Esophagus squamous epithelium (tissue), 5 donors: ENCODE results near the gene SYNRG. TPM values are rescaled to one million over a fixed set of nuclear protein-coding genes. Genes with fewer than 3 reads are reported as not detected.

ENCODE experiments used
- DNase-seq: peaks from one replicate; lab custom pipeline; 2025; lab: John Stamatoyannopoulos, UW
- H3K27ac ChIP-seq, 4 donors: fragments of 200-600 bp; sonication (generic); one replicate each; pipeline ENCODE4 v1.5.1; 2016 to 2019; ENCODE audit warnings: mild to moderate bottlenecking in 1 of 4
- H3K27me3 ChIP-seq, 4 donors: fragments of 200-600 bp; sonication (generic); 1 replicate in 3 of 4; 2 replicates in 1 of 4; pipeline versions ENCODE4 v1.5.1 to v1.6.0; 2017 to 2021; ENCODE audit warnings: antibody characterized with exemption in 1 of 4
- H3K36me3 ChIP-seq, 3 donors: fragments of 200-600 bp; sonication (generic); one replicate each; pipeline ENCODE4 v1.5.1; 2016 to 2019
- H3K4me1 ChIP-seq, 3 donors: fragments of 200-600 bp; sonication (generic); one replicate each; pipeline ENCODE4 v1.5.1; 2017 to 2019
- H3K4me3 ChIP-seq, 4 donors: fragments of 200-600 bp; sonication (generic); 1 replicate in 3 of 4; 2 replicates in 1 of 4; pipeline ENCODE4 v1.5.1; 2016 to 2019; ENCODE audit warnings: mild to moderate bottlenecking in 2 of 4, moderate library complexity in 1 of 4
- H3K9me3 ChIP-seq, 3 donors: fragments of 200-600 bp; sonication (generic); one replicate each; pipeline ENCODE4 v1.5.1; 2016 to 2019
- POLR2A ChIP-seq, 4 donors: fragments of 450-650 bp; IDR thresholded peaks; one replicate each; pipeline ENCODE4 v1.6.1; 2017; ENCODE audit warnings: antibody characterized with exemption in 4 of 4, mild to moderate bottlenecking in 4 of 4, moderate library complexity in 3 of 4
- WGBS, 2 donors: methylation state at CpG; one replicate each; pipeline ENCODE4 v1.1.5; 2018; 5-methylcytosine and 5-hydroxymethylcytosine counted together
- intact Hi-C: fragments of 100-400 bp; cut with DNase I; formaldehyde crosslinking; loops from one replicate; pipeline ENCODE4 v1.15.0; 2022
- total RNA-seq, 4 donors: library from RNA; depleted of rRNA; stranded (reverse); fragments of >200 nt; gene quantifications; one replicate each; pipeline ENCODE4 v1.1.0, GENCODE V29; 2016
- TF ChIP-seq, protein P1 (sequence below), 6 experiments: fragments of 450-650 bp in 4 of 6; fragments of 200-600 bp in 2 of 6; sonication (generic) in 2 of 6; IDR thresholded peaks; one replicate each; pipeline ENCODE4 v1.5.1; 2016 to 2019; ENCODE audit warnings: antibody characterized with exemption in 6 of 6, mild to moderate bottlenecking in 4 of 6, moderate library complexity in 4 of 6
- donor health status: DM: yes; HTN: yes; CAD: no.

The SYNRG gene
- total RNA-seq, 4 donors from 2014 or later, result 16.5 to 24.2 (median 21.3) TPM

DNA sequence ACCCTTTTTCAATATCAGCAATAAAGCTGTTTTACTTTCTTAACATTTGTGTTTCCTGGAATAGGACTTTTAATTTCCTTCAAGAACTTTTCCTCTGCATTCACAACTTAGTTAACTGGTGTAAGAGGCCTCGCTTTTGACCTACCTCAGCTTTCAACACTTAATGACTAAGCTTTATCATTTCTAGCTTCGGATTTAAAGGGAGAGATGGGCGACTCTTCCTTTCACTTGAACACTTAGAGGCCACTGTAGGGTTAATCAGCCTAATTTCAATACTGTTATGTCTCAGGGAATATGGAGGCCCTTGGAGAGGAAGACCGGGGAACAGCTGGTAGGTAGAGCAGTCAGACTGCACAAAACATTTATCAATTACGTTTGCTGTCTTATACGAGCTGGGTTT lies 4.7 kb downstream of the SYNRG start:
- Histone ChIP-seq H3K4me3 (no peak overlapping the region), H3K36me3 (peaks cover 0 to 22% (median under 1%) of the 10 kb centered on the region in 3 donors), H3K9me3 (no peaks in the 10 kb centered on the region), H3K27me3 (no peaks in the 10 kb centered on the region), H3K27ac (no peak overlapping the region), H3K4me1 (peaks cover 8 to 51% (median 10%) of the 10 kb centered on the region in 3 donors)
- no peak for DNase-seq
- WGBS, 2 donors, result 53 to 59% methylated on average over 6 of the region's 6 CpGs
- intact Hi-C loops, result no loop called here
- no peak for TF ChIP-seq POLR2A (IDR thresholded peaks at IDR 0.05)
- TF ChIP-seq, protein P1, sequence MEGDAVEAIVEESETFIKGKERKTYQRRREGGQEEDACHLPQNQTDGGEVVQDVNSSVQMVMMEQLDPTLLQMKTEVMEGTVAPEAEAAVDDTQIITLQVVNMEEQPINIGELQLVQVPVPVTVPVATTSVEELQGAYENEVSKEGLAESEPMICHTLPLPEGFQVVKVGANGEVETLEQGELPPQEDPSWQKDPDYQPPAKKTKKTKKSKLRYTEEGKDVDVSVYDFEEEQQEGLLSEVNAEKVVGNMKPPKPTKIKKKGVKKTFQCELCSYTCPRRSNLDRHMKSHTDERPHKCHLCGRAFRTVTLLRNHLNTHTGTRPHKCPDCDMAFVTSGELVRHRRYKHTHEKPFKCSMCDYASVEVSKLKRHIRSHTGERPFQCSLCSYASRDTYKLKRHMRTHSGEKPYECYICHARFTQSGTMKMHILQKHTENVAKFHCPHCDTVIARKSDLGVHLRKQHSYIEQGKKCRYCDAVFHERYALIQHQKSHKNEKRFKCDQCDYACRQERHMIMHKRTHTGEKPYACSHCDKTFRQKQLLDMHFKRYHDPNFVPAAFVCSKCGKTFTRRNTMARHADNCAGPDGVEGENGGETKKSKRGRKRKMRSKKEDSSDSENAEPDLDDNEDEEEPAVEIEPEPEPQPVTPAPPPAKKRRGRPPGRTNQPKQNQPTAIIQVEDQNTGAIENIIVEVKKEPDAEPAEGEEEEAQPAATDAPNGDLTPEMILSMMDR (IDR thresholded peaks at IDR 0.05), result no peak

DNA sequence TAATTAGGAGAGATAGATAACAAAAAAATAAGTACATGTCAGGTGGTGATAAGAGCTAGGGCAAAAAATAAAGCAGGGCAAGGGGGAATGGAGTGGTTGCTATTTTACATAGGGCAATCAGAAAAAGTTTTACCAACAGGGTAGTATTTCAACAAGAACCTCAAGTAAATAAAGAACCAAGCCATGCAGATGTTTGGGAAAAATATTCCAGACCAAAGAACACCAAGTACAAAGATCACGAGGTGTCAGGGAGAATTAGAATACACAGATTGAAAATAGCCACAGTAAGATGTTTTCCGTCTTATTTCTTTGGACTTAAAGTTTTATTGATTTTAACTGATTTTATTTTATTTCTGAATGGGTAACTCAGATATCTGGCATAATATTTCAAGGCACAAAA lies 11.1 kb downstream of the SYNRG start:
- 91 to 92% methylated on average over 2 of the region's 2 CpGs for WGBS, 2 donors
- no peak overlapping the region for H3K27ac ChIP-seq
- H3K4me1 ChIP-seq, result peaks cover 0 to 1% (median 0%) of the 10 kb centered on the region in 3 donors
- H3K4me3 ChIP-seq, result no peak overlapping the region
- H3K9me3 ChIP-seq, result no peaks in the 10 kb centered on the region
- no peaks in the 10 kb centered on the region for H3K27me3 ChIP-seq
- intact Hi-C loops, result no loop called here
- peaks cover 0 to 70% (median 10%) of the 10 kb centered on the region in 3 donors for H3K36me3 ChIP-seq
- TF ChIP-seq POLR2A (IDR thresholded peaks at IDR 0.05), result no peak
- no peak for DNase-seq

DNA sequence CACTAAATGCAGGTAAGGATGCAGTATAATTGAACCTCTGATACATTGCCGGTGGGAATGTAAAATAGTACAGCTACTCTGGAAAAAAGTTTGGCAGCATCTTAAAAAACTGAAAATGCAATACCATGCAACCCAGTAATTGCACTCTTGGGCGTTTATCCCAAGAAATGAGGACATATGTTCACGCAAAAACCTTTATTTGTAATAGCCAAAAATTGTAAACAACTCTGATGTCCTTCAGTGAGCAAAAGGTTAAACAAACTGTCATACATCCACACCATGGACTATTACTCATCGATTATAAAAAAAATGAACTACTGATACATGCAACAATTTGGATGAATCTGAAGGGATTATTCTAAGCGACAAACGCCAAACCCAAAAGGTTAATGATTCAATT lies 16.9 kb downstream of the SYNRG start:
- Histone ChIP-seq H3K9me3 (no peaks in the 10 kb centered on the region), H3K4me1 (peaks cover 0 to 26% (median 0%) of the 10 kb centered on the region in 3 donors), H3K27me3 (no peaks in the 10 kb centered on the region), H3K36me3 (peaks cover 0 to 78% (median 6%) of the 10 kb centered on the region in 3 donors), H3K4me3 (no peak overlapping the region), H3K27ac (no peak overlapping the region)
- DNase-seq, result no peak
- no peak for TF ChIP-seq POLR2A (IDR thresholded peaks at IDR 0.05)
- TF ChIP-seq, protein P1 (IDR thresholded peaks at IDR 0.05), result no peak
- WGBS, 2 donors, result 68 to 75% methylated on average over 6 of the region's 6 CpGs
- intact Hi-C loops, result no loop called here

DNA sequence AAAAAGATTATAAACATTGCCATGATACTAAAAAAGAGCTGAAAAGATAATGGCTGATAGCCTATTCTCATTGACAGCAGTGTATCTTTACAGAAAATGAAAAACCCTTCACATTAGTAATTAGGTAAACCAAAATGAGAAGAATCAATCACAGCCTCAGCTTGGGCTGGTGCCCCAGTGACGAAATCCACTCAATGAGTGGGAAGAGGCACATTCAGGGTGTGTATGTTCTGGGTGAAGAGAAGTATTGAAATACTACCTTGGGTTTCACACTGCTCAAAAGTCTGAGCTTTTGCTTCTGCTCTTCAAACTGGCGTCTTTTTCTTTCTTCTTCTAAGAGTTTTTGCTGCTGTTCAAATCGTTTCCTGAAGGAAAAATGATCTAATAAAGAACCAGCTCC lies 24.2 kb downstream of the SYNRG start:
- H3K27me3 ChIP-seq, result no peaks in the 10 kb centered on the region
- H3K4me3 ChIP-seq, result no peak overlapping the region
- no peaks in the 10 kb centered on the region for H3K9me3 ChIP-seq
- intact Hi-C loops, result no loop called here
- H3K4me1 ChIP-seq, result peaks cover 0 to 14% (median 0%) of the 10 kb centered on the region in 3 donors
- DNase-seq, result no peak
- H3K36me3 ChIP-seq, result peaks cover 7 to 85% (median 40%) of the 10 kb centered on the region in 3 donors
- WGBS, 2 donors, result 86 to 88% methylated on average over 3 of the region's 3 CpGs
- H3K27ac ChIP-seq, result no peak overlapping the region
- TF ChIP-seq POLR2A (IDR thresholded peaks at IDR 0.05), result no peak
- TF ChIP-seq, protein P1 (IDR thresholded peaks at IDR 0.05), result no peak

DNA sequence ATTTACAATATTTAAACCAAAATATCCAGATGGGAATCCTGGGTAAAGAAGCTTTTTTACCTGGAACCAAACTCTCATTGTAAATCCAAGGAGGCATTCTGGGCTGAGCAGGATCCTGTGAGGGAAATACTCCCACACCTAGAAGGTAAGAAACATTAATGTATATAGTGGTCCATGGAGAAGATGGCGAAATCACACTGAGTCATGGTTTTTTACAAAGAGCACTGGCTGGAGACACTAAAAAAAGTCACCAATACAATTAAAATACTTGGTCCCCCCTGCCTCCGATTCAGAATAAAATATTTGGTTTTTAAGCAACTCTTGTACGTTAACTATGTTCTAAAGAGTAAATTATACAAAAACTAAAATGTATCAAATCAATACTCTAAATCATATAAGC lies 32.9 kb downstream of the SYNRG start:
- Histone ChIP-seq H3K27ac (no peak overlapping the region), H3K27me3 (no peaks in the 10 kb centered on the region), H3K4me1 (no peaks in the 10 kb centered on the region), H3K4me3 (no peak overlapping the region), H3K36me3 (peaks cover 0 to 100% (median 14%) of the 10 kb centered on the region in 3 donors), H3K9me3 (no peaks in the 10 kb centered on the region)
- TF ChIP-seq POLR2A (IDR thresholded peaks at IDR 0.05), result no peak
- TF ChIP-seq, protein P1 (IDR thresholded peaks at IDR 0.05), result no peak
- intact Hi-C loops, result no loop called here
- no peak for DNase-seq
- WGBS, 2 donors, result 82 to 90% methylated on average over 3 of the region's 3 CpGs

DNA sequence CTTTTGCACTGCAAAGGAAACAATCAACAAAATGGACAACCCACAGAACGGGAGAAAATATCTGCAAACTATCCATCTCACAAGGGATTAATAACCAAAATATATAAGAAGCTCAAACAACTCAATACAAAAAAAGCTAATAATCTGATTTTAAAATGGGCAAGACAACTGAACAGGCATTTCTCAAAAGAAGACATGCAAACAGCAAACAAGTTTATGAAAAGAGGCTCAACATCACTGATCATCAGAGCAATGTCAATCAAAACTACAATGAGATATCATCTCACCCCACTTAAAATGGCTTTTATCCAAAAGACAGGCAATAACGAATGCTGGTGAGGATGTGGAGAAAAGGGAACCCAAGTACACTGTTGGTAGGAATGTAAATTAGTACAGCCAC lies 34.8 kb downstream of the SYNRG start:
- H3K36me3 ChIP-seq, result peaks cover 0 to 100% (median 21%) of the 10 kb centered on the region in 3 donors
- intact Hi-C loops, result no loop called here
- 96 to 98% methylated on average over 2 of the region's 2 CpGs for WGBS, 2 donors

More for the DNA sequence above, 34.8 kb downstream of the SYNRG start:
- Histone ChIP-seq H3K4me3 (no peak overlapping the region), H3K27me3 (no peaks in the 10 kb centered on the region), H3K9me3 (no peaks in the 10 kb centered on the region), H3K4me1 (no peaks in the 10 kb centered on the region), H3K27ac (no peak overlapping the region)
- TF ChIP-seq POLR2A (IDR thresholded peaks at IDR 0.05), result no peak
- TF ChIP-seq, protein P1 (IDR thresholded peaks at IDR 0.05), result no peak
- DNase-seq, result no peak
